OCI-LY7 (cell line): ENCODE measurements around the gene SLC26A9. TPM values are rescaled to one million over a fixed set of nuclear protein-coding genes. Genes with fewer than 3 reads are reported as not detected.

Experiments
- Bru-seq: library from RNA; stranded (reverse); fragments of 400-500 nt; gene quantifications from one replicate; lab custom pipeline; 2021; lab: Mats Ljungman, UMichigan
- BruChase-seq, 2 experiments: library from RNA; stranded (reverse); fragments of 400-500 nt; gene quantifications; one replicate each; lab custom pipeline; 2021; lab: Mats Ljungman, UMichigan
- BruUV-seq: library from RNA; stranded (reverse); fragments of 400-500 nt; replicated peaks from 2 replicates; lab custom pipeline; 2021; lab: Mats Ljungman, UMichigan
- CTCF ChIA-PET: fragments of 300-600 bp; sonication (Branson Sonifier 250); formaldehyde crosslinking; loops from one replicate; lab custom pipeline; 2022; ENCODE audit warnings: antibody characterized with exemption; ENCODE audit not compliant: unreplicated experiment; lab: Charles Lee
- POLR2A ChIA-PET: fragments of 300-600 bp; sonication (Branson Sonifier 250); formaldehyde crosslinking; loops from one replicate; lab custom pipeline; 2022; ENCODE audit warnings: antibody characterized with exemption; lab: Charles Lee
- DNase-seq: peaks from one replicate; pipeline ENCODE4 v3.0.0-alpha.2; 2015; ENCODE audit warnings: low spot score
- H2AFZ ChIP-seq: fragments of 200-600 bp; sonication (generic), shearing (Covaris generic); 2 replicates; pipeline ENCODE4 v1.6.1; 2014; ENCODE audit warnings: mild to moderate bottlenecking, antibody characterized with exemption, low read length, moderate library complexity
- H3K27ac ChIP-seq: fragments of 200-600 bp; sonication (generic); 2 replicates; pipeline ENCODE4 v1.5.1; 2014; ENCODE audit warnings: mixed run types, low read depth, mild to moderate bottlenecking, moderate library complexity, low read length, inconsistent platforms; ENCODE audit not compliant: poor library complexity, severe bottlenecking
- H3K36me3 ChIP-seq: fragments of 200-600 bp; sonication (generic); 2 replicates; pipeline ENCODE4 v1.6.1; 2014; ENCODE audit warnings: mild to moderate bottlenecking, antibody characterized with exemption, low read length, moderate library complexity, mixed read lengths; ENCODE audit not compliant: insufficient read depth
- H3K4me1 ChIP-seq: fragments of 200-600 bp; sonication (generic); 2 replicates; pipeline ENCODE4 v1.5.1; 2014; ENCODE audit warnings: mild to moderate bottlenecking, low read length; ENCODE audit not compliant: insufficient read depth, poor library complexity, severe bottlenecking
- H3K4me2 ChIP-seq: fragments of 200-600 bp; sonication (generic); 2 replicates; pipeline ENCODE4 v1.6.1; 2014; ENCODE audit warnings: mild to moderate bottlenecking, low read length
- H3K4me3 ChIP-seq: fragments of 200-600 bp; sonication (generic); 2 replicates; pipeline ENCODE4 v1.5.1; 2014; ENCODE audit warnings: mild to moderate bottlenecking, low read depth, low read length; ENCODE audit not compliant: poor library complexity, severe bottlenecking
- H3K79me2 ChIP-seq: fragments of 200-600 bp; sonication (generic); 2 replicates; pipeline ENCODE4 v1.6.1; 2016; ENCODE audit warnings: low read depth, mild to moderate bottlenecking, low read length, moderate library complexity, mixed read lengths; ENCODE audit not compliant: insufficient read depth
- H3K9me2 ChIP-seq: fragments of 200-600 bp; sonication (generic); 2 replicates; pipeline ENCODE4 v1.6.1; 2016; ENCODE audit warnings: mild to moderate bottlenecking, low read length, mixed read lengths; ENCODE audit not compliant: insufficient read depth
- H3K9me3 ChIP-seq: fragments of 200-600 bp; sonication (generic); 2 replicates; pipeline ENCODE4 v1.6.1; 2014; ENCODE audit warnings: mild to moderate bottlenecking, mixed run types, low read length, mixed read lengths
- H4K20me1 ChIP-seq: fragments of 200-600 bp; sonication (generic); 2 replicates; pipeline ENCODE4 v1.6.1; 2014; ENCODE audit warnings: mild to moderate bottlenecking, antibody characterized with exemption, low read length, moderate library complexity, mixed read lengths; ENCODE audit not compliant: insufficient read depth
- EZH2phosphoT487 ChIP-seq: fragments of 200-600 bp; sonication (generic); IDR thresholded peaks from 2 replicates; pipeline ENCODE4 v1.6.1; 2018; ENCODE audit warnings: low read depth, borderline replicate concordance, mild to moderate bottlenecking, mixed run types, antibody characterized with exemption, low read length, moderate library complexity, mixed read lengths
- intact Hi-C: fragments of 100-400 bp; cut with micrococcal nuclease; formaldehyde crosslinking; loops from one replicate; pipeline ENCODE4 v1.10.0; 2022; ENCODE audit not compliant: unreplicated experiment
- long read RNA-seq: library from polyadenylated mRNA; stranded (forward); transcript quantifications from one replicate; pipeline ENCODE4 v2.0.0, GENCODE V29; 2022
- total RNA-seq, 2 experiments: library from RNA; depleted of rRNA in 1 of 2; stranded (reverse); fragments of >200 nt in 1 of 2; shearing (Covaris generic) in 1 of 2; gene quantifications; 2 replicates each; pipeline ENCODE4 v1.2.3, GENCODE V29; 2014 to 2022
- TF ChIP-seq, protein P1 (sequence below): fragments of 200-600 bp; sonication (generic); conservative IDR thresholded peaks from 2 replicates; pipeline ENCODE4 v1.5.1; 2014; ENCODE audit warnings: mild to moderate bottlenecking, antibody characterized with exemption, low read length, moderate library complexity, mixed read lengths

The SLC26A9 gene, protein sequence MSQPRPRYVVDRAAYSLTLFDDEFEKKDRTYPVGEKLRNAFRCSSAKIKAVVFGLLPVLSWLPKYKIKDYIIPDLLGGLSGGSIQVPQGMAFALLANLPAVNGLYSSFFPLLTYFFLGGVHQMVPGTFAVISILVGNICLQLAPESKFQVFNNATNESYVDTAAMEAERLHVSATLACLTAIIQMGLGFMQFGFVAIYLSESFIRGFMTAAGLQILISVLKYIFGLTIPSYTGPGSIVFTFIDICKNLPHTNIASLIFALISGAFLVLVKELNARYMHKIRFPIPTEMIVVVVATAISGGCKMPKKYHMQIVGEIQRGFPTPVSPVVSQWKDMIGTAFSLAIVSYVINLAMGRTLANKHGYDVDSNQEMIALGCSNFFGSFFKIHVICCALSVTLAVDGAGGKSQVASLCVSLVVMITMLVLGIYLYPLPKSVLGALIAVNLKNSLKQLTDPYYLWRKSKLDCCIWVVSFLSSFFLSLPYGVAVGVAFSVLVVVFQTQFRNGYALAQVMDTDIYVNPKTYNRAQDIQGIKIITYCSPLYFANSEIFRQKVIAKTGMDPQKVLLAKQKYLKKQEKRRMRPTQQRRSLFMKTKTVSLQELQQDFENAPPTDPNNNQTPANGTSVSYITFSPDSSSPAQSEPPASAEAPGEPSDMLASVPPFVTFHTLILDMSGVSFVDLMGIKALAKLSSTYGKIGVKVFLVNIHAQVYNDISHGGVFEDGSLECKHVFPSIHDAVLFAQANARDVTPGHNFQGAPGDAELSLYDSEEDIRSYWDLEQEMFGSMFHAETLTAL
- total RNA-seq (2014; rRNA removed; shearing (Covaris generic)), result not detected in 2 replicates
- total RNA-seq (2022), result not detected in 2 replicates
- Bru-seq, nascent RNA, result not detected
- percentile 5 among the genes with signal in this experiment for BruChase-seq, experiment 1, labeled RNA remaining after a 6-hour chase
- BruChase-seq, experiment 2, labeled RNA remaining after a 2-hour chase, result not detected
- long read RNA-seq, result 0 reads

DNA sequence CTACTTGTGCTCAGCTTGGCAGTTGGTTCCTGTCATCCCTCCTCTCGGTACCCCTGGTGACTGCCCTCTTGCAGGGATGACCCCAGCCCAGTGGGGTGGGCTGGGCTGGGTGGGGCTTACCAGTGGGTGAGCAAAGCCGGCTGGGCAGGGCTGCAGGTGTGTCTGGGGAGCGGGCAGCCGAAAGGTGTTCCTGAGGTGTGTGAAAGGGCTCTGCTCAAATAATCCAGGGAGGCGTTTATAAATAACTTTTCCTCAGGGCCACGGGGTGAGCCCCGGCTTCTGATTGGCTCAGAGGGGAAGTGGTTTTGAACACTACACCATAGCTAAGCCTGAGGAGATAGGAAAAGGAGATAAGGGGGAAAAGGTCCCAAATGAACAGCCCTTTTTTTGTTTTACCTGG lies at the start of gene SLC26A9:
Gene SLC26A9, minus strand, starts transcription at position 212 of the 400 bp plus-strand sequence. CDS start 7,636 bp downstream, outside the sequence.
- no peak within 1 kb of the TSS for H3K4me2 ChIP-seq
- intact Hi-C loops, result no loop called here
- no peaks in the 10 kb centered on the region for H3K9me2 ChIP-seq
- no peaks in the 10 kb centered on the region for H3K36me3 ChIP-seq
- no peaks in the 10 kb centered on the region for H3K9me3 ChIP-seq
- H3K4me1 ChIP-seq, result no peaks in the 10 kb centered on the region
- CTCF ChIA-PET, result no interaction called here
- H2AFZ ChIP-seq, result no peak within 1 kb of the TSS
- H3K4me3 ChIP-seq, result no peak within 1 kb of the TSS
- no peaks in the 10 kb centered on the region for H3K79me2 ChIP-seq
- no peak within 1 kb of the TSS for H3K27ac ChIP-seq
- TF ChIP-seq, protein P1, sequence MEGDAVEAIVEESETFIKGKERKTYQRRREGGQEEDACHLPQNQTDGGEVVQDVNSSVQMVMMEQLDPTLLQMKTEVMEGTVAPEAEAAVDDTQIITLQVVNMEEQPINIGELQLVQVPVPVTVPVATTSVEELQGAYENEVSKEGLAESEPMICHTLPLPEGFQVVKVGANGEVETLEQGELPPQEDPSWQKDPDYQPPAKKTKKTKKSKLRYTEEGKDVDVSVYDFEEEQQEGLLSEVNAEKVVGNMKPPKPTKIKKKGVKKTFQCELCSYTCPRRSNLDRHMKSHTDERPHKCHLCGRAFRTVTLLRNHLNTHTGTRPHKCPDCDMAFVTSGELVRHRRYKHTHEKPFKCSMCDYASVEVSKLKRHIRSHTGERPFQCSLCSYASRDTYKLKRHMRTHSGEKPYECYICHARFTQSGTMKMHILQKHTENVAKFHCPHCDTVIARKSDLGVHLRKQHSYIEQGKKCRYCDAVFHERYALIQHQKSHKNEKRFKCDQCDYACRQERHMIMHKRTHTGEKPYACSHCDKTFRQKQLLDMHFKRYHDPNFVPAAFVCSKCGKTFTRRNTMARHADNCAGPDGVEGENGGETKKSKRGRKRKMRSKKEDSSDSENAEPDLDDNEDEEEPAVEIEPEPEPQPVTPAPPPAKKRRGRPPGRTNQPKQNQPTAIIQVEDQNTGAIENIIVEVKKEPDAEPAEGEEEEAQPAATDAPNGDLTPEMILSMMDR, result no peak
- TF ChIP-seq EZH2phosphoT487, result no peak
- H4K20me1 ChIP-seq, result no peaks in the 10 kb centered on the region
- no TSS peak for BruUV-seq
- POLR2A ChIA-PET, result no interaction called here
- DNase-seq, result no peak

DNA sequence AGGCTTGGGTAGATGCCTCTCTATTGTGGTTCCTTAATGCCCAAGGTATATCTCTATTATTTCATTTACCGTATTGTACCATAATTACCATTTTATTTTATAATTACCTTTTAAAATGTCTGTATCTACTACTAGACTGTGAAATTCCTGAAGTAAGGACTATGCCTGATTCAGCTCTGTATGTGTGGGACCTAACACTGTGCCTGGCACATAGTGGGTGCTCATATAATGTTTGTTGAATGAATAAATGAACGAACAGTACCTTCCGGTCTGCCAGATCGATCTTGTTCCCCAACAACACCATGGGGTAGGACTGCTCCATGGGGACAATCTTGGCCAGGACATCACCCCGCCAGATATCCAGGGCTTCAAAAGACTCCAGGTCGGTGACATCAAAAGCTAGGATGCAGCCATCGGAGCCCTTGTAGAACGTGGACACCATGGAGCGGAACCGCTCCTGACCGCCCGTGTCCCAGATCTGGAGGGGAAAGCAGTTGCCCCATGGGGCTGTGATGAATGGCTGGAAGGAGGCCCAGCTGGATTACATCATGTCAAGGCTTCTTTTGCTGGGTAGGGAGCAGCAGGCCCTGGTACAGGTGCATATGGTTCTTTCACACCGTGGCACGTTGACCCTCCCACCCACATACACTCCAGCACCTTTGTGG lies 49.1 kb upstream of the SLC26A9 start:
- intact Hi-C loops, result no loop called here
- POLR2A ChIA-PET, result no interaction called here
- TF ChIP-seq, protein P1, result no peak
- no peak for TF ChIP-seq EZH2phosphoT487
- H3K4me1 ChIP-seq, result no peaks in the 10 kb centered on the region
- no peak for DNase-seq
- H3K4me2 ChIP-seq, result no peak overlapping the region
- no peaks in the 10 kb centered on the region for H3K36me3 ChIP-seq
- no peak overlapping the region for H3K27ac ChIP-seq
- no peaks in the 10 kb centered on the region for H3K9me2 ChIP-seq
- H2AFZ ChIP-seq, result no peak overlapping the region
- CTCF ChIA-PET, result no interaction called here
- no peaks in the 10 kb centered on the region for H4K20me1 ChIP-seq
- H3K4me3 ChIP-seq, result no peak overlapping the region
- no TSS peak for BruUV-seq
- no peaks in the 10 kb centered on the region for H3K9me3 ChIP-seq
- no peaks in the 10 kb centered on the region for H3K79me2 ChIP-seq
